HUES6 (cell line): ENCODE data around the gene KPTN.
A peak's percentile ranks its signal among the peaks of the same experiment; 100 is the strongest.

Experiments used
- H3K27ac ChIP-seq: 2 replicates; pipeline ENCODE4 v1.7.0; 2013; ENCODE audit warnings: low read depth, mild to moderate bottlenecking, low read length, inconsistent platforms
- H3K27me3 ChIP-seq: 2 replicates; pipeline ENCODE4 v1.6.1; 2013; ENCODE audit warnings: low read length; ENCODE audit not compliant: control insufficient read depth, insufficient read depth
- H3K36me3 ChIP-seq: 2 replicates; pipeline ENCODE4 v1.6.1; 2013; ENCODE audit warnings: low read length; ENCODE audit not compliant: control insufficient read depth, insufficient read depth
- H3K4me1 ChIP-seq: 2 replicates; pipeline ENCODE4 v1.6.1; 2013; ENCODE audit warnings: low read length; ENCODE audit not compliant: control insufficient read depth, insufficient read depth
- H3K4me3 ChIP-seq: 2 replicates; pipeline ENCODE4 v1.5.1; 2013; ENCODE audit warnings: low read depth, low read length
- H3K9ac ChIP-seq: one replicate; pipeline ENCODE4 v1.6.1; 2013; ENCODE audit warnings: mild to moderate bottlenecking, low read length
- H3K9me3 ChIP-seq: 2 replicates; pipeline ENCODE4 v1.6.1; 2013; ENCODE audit warnings: low read depth, low read length; ENCODE audit not compliant: control insufficient read depth, insufficient read depth

KPTN gene

GRCh38 chr19:47514869-47515588 lies 31.0 kb upstream of the KPTN start, which contains the start of gene NAPA:
TSS of gene NAPA (minus strand) at chr19:47515063. CDS start at chr19:47514940, 123 bp downstream.
- H3K4me3 ChIP-seq, result peak within 1 kb of the TSS; percentile 87
- no peaks in the 10 kb centered on the region for H3K36me3 ChIP-seq
- no peaks in the 10 kb centered on the region for H3K27me3 ChIP-seq
- H3K4me1 ChIP-seq, result peaks cover 6% of the 10 kb centered on the region; the same call in 1 of the 2 replicates
- H3K27ac ChIP-seq, result peak within 1 kb of the TSS; percentile 68; the same call in 1 of the 2 replicates
- peak within 1 kb of the TSS; percentile 93 for H3K9ac ChIP-seq
- H3K9me3 ChIP-seq, result no peaks in the 10 kb centered on the region

- no peaks in the 10 kb centered on the region; the same call in 1 of the 2 replicates for H3K4me1 ChIP-seq
Observed at GRCh38 chr19:47514151-47514868, 30.3 kb upstream of the KPTN start.

GRCh38 chr19:47512948-47513319 lies 28.9 kb upstream of the KPTN start:
- H3K4me3 ChIP-seq, result no peak overlapping the region
- H3K36me3 ChIP-seq, result no peaks in the 10 kb centered on the region
- no peaks in the 10 kb centered on the region for H3K9me3 ChIP-seq
- H3K27ac ChIP-seq, result no peak overlapping the region
- H3K9ac ChIP-seq, result peak overlapping the region; percentile 13
- peaks cover 7% of the 10 kb centered on the region; the same call in 1 of the 2 replicates for H3K4me1 ChIP-seq
- no peaks in the 10 kb centered on the region for H3K27me3 ChIP-seq

More at GRCh38 chr19:47514151-47514868, 30.3 kb upstream of the KPTN start:
- H3K27me3 ChIP-seq, result no peaks in the 10 kb centered on the region
- peak overlapping the region; percentile 54; the same call in 1 of the 2 replicates for H3K27ac ChIP-seq
- peak overlapping the region; percentile 93 for H3K9ac ChIP-seq
- H3K4me3 ChIP-seq, result peak overlapping the region; percentile 87
- no peaks in the 10 kb centered on the region for H3K36me3 ChIP-seq
- no peaks in the 10 kb centered on the region for H3K9me3 ChIP-seq

- Histone ChIP-seq H3K9me3 (no peaks in the 10 kb centered on the region), H3K27me3 (no peaks in the 10 kb centered on the region), H3K9ac (peak overlapping the region; percentile 13), H3K4me3 (no peak overlapping the region), H3K36me3 (no peaks in the 10 kb centered on the region), H3K4me1 (peaks cover 9% of the 10 kb centered on the region; the same call in 1 of the 2 replicates), H3K27ac (no peak overlapping the region)
Observed at GRCh38 chr19:47512183-47512947, 28.3 kb upstream of the KPTN start.

GRCh38 chr19:47511681-47512080 lies 27.7 kb upstream of the KPTN start:
- Histone ChIP-seq H3K9me3 (no peaks in the 10 kb centered on the region), H3K36me3 (0 out of 2 replicates have a peak, but pooled peaks cover under 1% of the 10 kb centered on the region), H3K27me3 (no peaks in the 10 kb centered on the region), H3K9ac (no peak overlapping the region), H3K4me1 (peaks cover 9% of the 10 kb centered on the region; the same call in 1 of the 2 replicates), H3K27ac (no peak overlapping the region), H3K4me3 (no peak overlapping the region)

GRCh38 chr19:47511128-47511517 lies 27.1 kb upstream of the KPTN start:
- Histone ChIP-seq H3K4me1 (peaks cover 9% of the 10 kb centered on the region; the same call in 1 of the 2 replicates), H3K27ac (no peak overlapping the region), H3K9ac (no peak overlapping the region), H3K4me3 (no peak overlapping the region), H3K36me3 (0 out of 2 replicates have a peak, but pooled peaks cover 2% of the 10 kb centered on the region), H3K9me3 (no peaks in the 10 kb centered on the region), H3K27me3 (no peaks in the 10 kb centered on the region)

GRCh38 chr19:47510516-47511127 lies 26.6 kb upstream of the KPTN start:
- Histone ChIP-seq H3K27me3 (no peaks in the 10 kb centered on the region), H3K27ac (no peak overlapping the region), H3K4me1 (peaks cover 9% of the 10 kb centered on the region; the same call in 1 of the 2 replicates), H3K9ac (no peak overlapping the region), H3K36me3 (0 out of 2 replicates have a peak, but pooled peaks cover 2% of the 10 kb centered on the region), H3K9me3 (no peaks in the 10 kb centered on the region), H3K4me3 (no peak overlapping the region)

- H3K27ac ChIP-seq, result no peak overlapping the region
- H3K9ac ChIP-seq, result no peak overlapping the region
- H3K9me3 ChIP-seq, result no peaks in the 10 kb centered on the region
- no peaks in the 10 kb centered on the region for H3K27me3 ChIP-seq
- peaks cover 9% of the 10 kb centered on the region; the same call in 1 of the 2 replicates for H3K4me1 ChIP-seq
- H3K36me3 ChIP-seq, result 0 out of 2 replicates have a peak, but pooled peaks cover 2% of the 10 kb centered on the region
- H3K4me3 ChIP-seq, result no peak overlapping the region
Observed at GRCh38 chr19:47509973-47510372, 26.0 kb upstream of the KPTN start.

GRCh38 chr19:47509170-47509847 lies 25.3 kb upstream of the KPTN start:
- Histone ChIP-seq H3K9me3 (no peaks in the 10 kb centered on the region), H3K4me1 (peaks cover 9% of the 10 kb centered on the region; the same call in 1 of the 2 replicates), H3K4me3 (no peak overlapping the region), H3K9ac (no peak overlapping the region), H3K27ac (no peak overlapping the region), H3K27me3 (no peaks in the 10 kb centered on the region), H3K36me3 (0 out of 2 replicates have a peak, but pooled peaks cover 2% of the 10 kb centered on the region)

GRCh38 chr19:47508721-47509120 lies 24.7 kb upstream of the KPTN start:
- H3K27ac ChIP-seq, result no peak overlapping the region
- no peak overlapping the region for H3K9ac ChIP-seq

More at GRCh38 chr19:47508721-47509120, 24.7 kb upstream of the KPTN start:
- H3K4me1 ChIP-seq, result peaks cover 9% of the 10 kb centered on the region; the same call in 1 of the 2 replicates
- no peaks in the 10 kb centered on the region for H3K27me3 ChIP-seq
- H3K4me3 ChIP-seq, result no peak overlapping the region
- H3K9me3 ChIP-seq, result no peaks in the 10 kb centered on the region
- H3K36me3 ChIP-seq, result peaks cover 6% of the 10 kb centered on the region; the same call in 1 of the 2 replicates
